B cell (primary cell): ENCODE results near the gene ITIH3.

Source experiments
- CTCF ChIP-seq: fragments of 200-600 bp; IDR thresholded peaks from one replicate; pipeline ENCODE4 v1.8.0; 2022; ENCODE audit warnings: antibody characterized with exemption, mild to moderate bottlenecking
- EZH2 ChIP-seq: IDR thresholded peaks from 2 replicates; pipeline ENCODE4 v1.6.1; 2012; ENCODE audit warnings: borderline replicate concordance, low read depth, mild to moderate bottlenecking, moderate library complexity, low read length; ENCODE audit not compliant: insufficient read depth, poor library complexity, severe bottlenecking

GRCh38 chr3:52805270-52806039 is 10.9 kb downstream of the ITIH3 start:
- TF ChIP-seq CTCF, result no peak
- no peak for TF ChIP-seq EZH2
